Testis (tissue), 2 donors: Measurements from ENCODE around the gene SKI.

Experiments used
- POLR2A ChIP-seq: fragments of 450-650 bp; IDR thresholded peaks from one replicate; pipeline ENCODE4 v1.6.1; 2017; ENCODE audit warnings: antibody characterized with exemption, mild to moderate bottlenecking, moderate library complexity
- TF ChIP-seq, protein P1 (sequence below), 3 experiments: fragments of 450-650 bp in 2 of 3; fragments of 200-600 bp in 1 of 3; sonication (generic) in 1 of 3; IDR thresholded peaks; one replicate each; pipeline ENCODE4 v1.5.1; 2016 to 2019; ENCODE audit warnings: antibody characterized with exemption in 3 of 3, mild to moderate bottlenecking in 2 of 3, moderate library complexity in 1 of 3

DNA sequence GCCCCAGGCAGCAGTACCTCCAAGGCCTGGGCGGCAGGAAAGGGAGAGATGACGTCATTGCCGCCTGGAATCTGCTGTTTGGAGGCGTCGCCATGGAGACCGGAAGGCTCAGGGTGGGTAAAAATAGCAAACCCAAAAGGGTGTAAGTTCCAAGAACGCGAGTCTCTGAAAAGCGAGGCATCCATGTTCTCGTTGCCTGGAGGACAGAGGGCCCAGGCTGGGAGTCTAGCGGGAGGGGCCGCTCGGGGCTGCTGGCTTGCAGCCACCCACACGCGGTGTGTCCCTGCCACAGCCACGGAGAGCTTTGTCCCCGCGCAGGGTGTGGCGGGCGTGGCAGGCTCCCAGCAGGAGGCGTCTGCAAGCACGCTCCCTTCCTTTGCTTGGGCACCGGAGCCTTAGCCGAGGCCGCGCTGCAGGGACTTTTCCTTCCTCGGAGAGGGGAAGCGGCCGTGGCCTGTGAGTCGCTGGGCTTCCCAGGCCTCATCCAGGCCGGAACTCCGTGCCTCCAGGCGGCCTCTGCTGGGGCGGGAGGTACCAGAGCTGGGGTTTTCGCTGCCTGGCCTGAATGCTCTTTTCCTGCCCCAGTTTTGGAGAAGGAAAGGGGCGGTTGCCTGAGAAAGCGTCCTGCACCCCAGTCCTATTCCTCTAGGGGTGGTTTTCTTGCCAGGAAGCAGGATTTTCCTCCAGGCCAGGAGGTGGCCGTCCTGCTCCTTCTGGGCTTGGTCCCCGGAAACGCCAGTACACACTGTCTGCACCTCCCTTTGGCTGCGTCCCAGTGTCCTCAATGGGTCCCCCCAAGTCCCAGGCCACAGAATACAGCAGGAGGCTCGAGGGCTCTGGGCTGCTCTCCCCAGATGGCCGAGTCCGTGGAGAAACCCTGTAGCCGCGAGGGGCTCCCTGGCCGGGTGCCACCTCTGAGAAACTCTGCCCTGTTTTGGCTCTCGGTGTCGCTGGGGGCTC is 15.3 kb upstream of the SKI start:
- TF ChIP-seq, protein P1, sequence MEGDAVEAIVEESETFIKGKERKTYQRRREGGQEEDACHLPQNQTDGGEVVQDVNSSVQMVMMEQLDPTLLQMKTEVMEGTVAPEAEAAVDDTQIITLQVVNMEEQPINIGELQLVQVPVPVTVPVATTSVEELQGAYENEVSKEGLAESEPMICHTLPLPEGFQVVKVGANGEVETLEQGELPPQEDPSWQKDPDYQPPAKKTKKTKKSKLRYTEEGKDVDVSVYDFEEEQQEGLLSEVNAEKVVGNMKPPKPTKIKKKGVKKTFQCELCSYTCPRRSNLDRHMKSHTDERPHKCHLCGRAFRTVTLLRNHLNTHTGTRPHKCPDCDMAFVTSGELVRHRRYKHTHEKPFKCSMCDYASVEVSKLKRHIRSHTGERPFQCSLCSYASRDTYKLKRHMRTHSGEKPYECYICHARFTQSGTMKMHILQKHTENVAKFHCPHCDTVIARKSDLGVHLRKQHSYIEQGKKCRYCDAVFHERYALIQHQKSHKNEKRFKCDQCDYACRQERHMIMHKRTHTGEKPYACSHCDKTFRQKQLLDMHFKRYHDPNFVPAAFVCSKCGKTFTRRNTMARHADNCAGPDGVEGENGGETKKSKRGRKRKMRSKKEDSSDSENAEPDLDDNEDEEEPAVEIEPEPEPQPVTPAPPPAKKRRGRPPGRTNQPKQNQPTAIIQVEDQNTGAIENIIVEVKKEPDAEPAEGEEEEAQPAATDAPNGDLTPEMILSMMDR (IDR thresholded peaks at IDR 0.05) = peak in 1 of 3 experiments; percentile 27
- no peak for TF ChIP-seq POLR2A
